Measurements from ENCODE around the gene F2R.

DNA sequence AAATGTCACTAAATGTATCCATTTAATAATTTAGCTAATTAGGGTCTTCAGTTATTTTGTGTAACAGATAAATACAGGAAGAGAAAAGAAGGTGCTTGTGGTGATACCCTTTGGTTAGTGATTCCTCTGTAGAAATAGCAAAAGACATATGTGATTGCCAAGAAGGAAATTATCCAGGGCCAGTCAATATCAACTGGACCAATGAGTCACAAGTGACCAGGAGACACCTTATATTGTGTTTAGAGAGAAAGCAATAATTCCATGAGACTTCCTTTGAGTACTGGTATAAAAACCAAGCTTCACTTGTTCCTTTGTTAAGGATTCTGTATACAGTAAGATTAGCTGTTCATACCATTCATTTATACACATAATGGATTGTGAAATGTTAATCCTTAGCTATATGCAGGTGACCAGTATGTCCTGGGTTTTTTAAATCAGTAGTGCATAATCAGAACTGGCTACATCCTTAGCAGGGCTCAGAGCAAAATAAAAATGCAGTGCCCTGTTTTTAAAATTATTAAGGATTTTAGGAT is 11.7 kb upstream of the F2R start:
- TF ChIP-seq ZFP30 (CRISPR knock-in tag; IDR thresholded peaks at IDR 0.05) (no peak), ZNF8 (CRISPR knock-in tag; IDR thresholded peaks at IDR 0.05) (no peak), CREB5 (CRISPR knock-in tag; IDR thresholded peaks at IDR 0.05; ENCODE audit: low read depth) (no peak), ESRRG (CRISPR knock-in tag; IDR thresholded peaks at IDR 0.05) (no peak), ARNTL (CRISPR knock-in tag; IDR thresholded peaks at IDR 0.05; ENCODE audit: borderline replicate concordance, low read depth) (no peak), CSDC2 (CRISPR knock-in tag; IDR thresholded peaks at IDR 0.05) (no peak), BACH2 (CRISPR knock-in tag; IDR thresholded peaks at IDR 0.05; ENCODE audit: borderline replicate concordance) (no peak), ZNF70 (CRISPR knock-in tag; IDR thresholded peaks at IDR 0.05) (no peak)
- TF ChIP-seq, protein P1, sequence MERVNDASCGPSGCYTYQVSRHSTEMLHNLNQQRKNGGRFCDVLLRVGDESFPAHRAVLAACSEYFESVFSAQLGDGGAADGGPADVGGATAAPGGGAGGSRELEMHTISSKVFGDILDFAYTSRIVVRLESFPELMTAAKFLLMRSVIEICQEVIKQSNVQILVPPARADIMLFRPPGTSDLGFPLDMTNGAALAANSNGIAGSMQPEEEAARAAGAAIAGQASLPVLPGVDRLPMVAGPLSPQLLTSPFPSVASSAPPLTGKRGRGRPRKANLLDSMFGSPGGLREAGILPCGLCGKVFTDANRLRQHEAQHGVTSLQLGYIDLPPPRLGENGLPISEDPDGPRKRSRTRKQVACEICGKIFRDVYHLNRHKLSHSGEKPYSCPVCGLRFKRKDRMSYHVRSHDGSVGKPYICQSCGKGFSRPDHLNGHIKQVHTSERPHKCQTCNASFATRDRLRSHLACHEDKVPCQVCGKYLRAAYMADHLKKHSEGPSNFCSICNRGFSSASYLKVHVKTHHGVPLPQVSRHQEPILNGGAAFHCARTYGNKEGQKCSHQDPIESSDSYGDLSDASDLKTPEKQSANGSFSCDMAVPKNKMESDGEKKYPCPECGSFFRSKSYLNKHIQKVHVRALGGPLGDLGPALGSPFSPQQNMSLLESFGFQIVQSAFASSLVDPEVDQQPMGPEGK (CRISPR knock-in tag; IDR thresholded peaks at IDR 0.05; ENCODE audit: borderline replicate concordance), result no peak

Data from SK-N-SH treated with all-trans-retinoic acid at 6 μM for 48 hours (cell line).